ENCODE results near the gene MRPL46. TPM values are rescaled to one million over a fixed set of nuclear protein-coding genes. Genes with fewer than 3 reads are reported as not detected.
"Not testable (repeated sequence)": the region's sequence is repeated elsewhere in the genome, so short reads cannot be mapped to it uniquely, and the experiment has no call there.

The MRPL46 gene
- total RNA-seq, 2 donors from 2014 or later, result 20.4 to 32.0 TPM

- H3K36me3 ChIP-seq, result peaks cover 0 to 6% of the 10 kb centered on the region in 2 donors
- intact Hi-C loops (cut with DNase I), result loop anchor here (5.0 kb wide), 3 partner anchors 136 to 436 kb away; partner anchors contain the start of gene MFGE8
- H3K4me1 ChIP-seq (replicated peaks), result no peaks in the 10 kb centered on the region
- H3K9me3 ChIP-seq, result no peaks in the 10 kb centered on the region
- TF ChIP-seq POLR2AphosphoS5 (IDR thresholded peaks at IDR 0.05), result no peak
- TF ChIP-seq CTCF (IDR thresholded peaks at IDR 0.05), result peak in 3 of 4 experiments; percentile 19 to 52 (median 42)
- no peak for TF ChIP-seq POLR2A (IDR thresholded peaks at IDR 0.05)
- no peak for DNase-seq (ENCODE audit: low spot score)
- WGBS, result 59% methylated on average over 8 of the region's 8 CpGs
- H3K4me3 ChIP-seq, result no peak overlapping the region
- no peak overlapping the region for H3K27ac ChIP-seq
- H3K27me3 ChIP-seq (replicated peaks; ENCODE audit: insufficient read depth), result no peaks in the 10 kb centered on the region
These were observed 9.5 kb upstream of the MRPL46 start for GRCh38 chr15:88476635-88477060.

GRCh38 chr15:88473661-88474293, 6.6 kb upstream of the MRPL46 start:
- 98% methylated on average over 4 of the region's 4 CpGs for WGBS
- H3K4me1 ChIP-seq (replicated peaks); H3K4me3 ChIP-seq; H3K36me3 ChIP-seq; H3K27ac ChIP-seq; H3K27me3 ChIP-seq (replicated peaks; ENCODE audit: insufficient read depth); DNase-seq (ENCODE audit: low spot score); intact Hi-C loops (cut with DNase I); H3K9me3 ChIP-seq: not testable (repeated sequence)

- H3K36me3 ChIP-seq, result peaks cover 0 to 6% of the 10 kb centered on the region in 2 donors
- H3K4me3 ChIP-seq, result no peak overlapping the region
- no peak for DNase-seq (ENCODE audit: low spot score)
- no peaks in the 10 kb centered on the region for H3K9me3 ChIP-seq
- 88% methylated on average over 4 of the region's 4 CpGs for WGBS
- intact Hi-C loops (cut with DNase I), result no loop called here
- no peak overlapping the region for H3K27ac ChIP-seq
- no peak for TF ChIP-seq POLR2AphosphoS5 (IDR thresholded peaks at IDR 0.05)
- TF ChIP-seq POLR2A (IDR thresholded peaks at IDR 0.05), result no peak
- no peak for TF ChIP-seq CTCF (IDR thresholded peaks at IDR 0.05)
- no peaks in the 10 kb centered on the region for H3K4me1 ChIP-seq (replicated peaks)
- H3K27me3 ChIP-seq (replicated peaks; ENCODE audit: insufficient read depth), result no peaks in the 10 kb centered on the region
These were observed 5.0 kb upstream of the MRPL46 start for GRCh38 chr15:88472225-88472624.

- DNase-seq (ENCODE audit: low spot score), result no peak
- TF ChIP-seq CTCF (IDR thresholded peaks at IDR 0.05) (no peak), POLR2A (IDR thresholded peaks at IDR 0.05) (no peak), POLR2AphosphoS5 (IDR thresholded peaks at IDR 0.05) (no peak)
- intact Hi-C loops (cut with DNase I), result no loop called here
- Histone ChIP-seq H3K4me1 (replicated peaks) (no peaks in the 10 kb centered on the region), H3K9me3 (no peaks in the 10 kb centered on the region), H3K4me3 (no peak overlapping the region), H3K27ac (no peak overlapping the region), H3K36me3 (peaks cover 0 to 6% of the 10 kb centered on the region in 2 donors), H3K27me3 (replicated peaks; ENCODE audit: insufficient read depth) (no peaks in the 10 kb centered on the region)
- WGBS, result 89% methylated on average over 6 of the region's 6 CpGs
These were observed 3.6 kb upstream of the MRPL46 start for GRCh38 chr15:88470625-88471372.

GRCh38 chr15:88469321-88469720, 2.1 kb upstream of the MRPL46 start:
- TF ChIP-seq CTCF (IDR thresholded peaks at IDR 0.05) (no peak), POLR2A (IDR thresholded peaks at IDR 0.05) (no peak), POLR2AphosphoS5 (IDR thresholded peaks at IDR 0.05) (no peak)
- intact Hi-C loops (cut with DNase I), result loop anchor here (5.0 kb wide), 1 partner anchor 428 kb away; the partner anchor contains the start of gene HAPLN3
- no peak for DNase-seq (ENCODE audit: low spot score)
- WGBS, result 96% methylated on average over 2 of the region's 2 CpGs
- no peaks in the 10 kb centered on the region for H3K27me3 ChIP-seq (replicated peaks; ENCODE audit: insufficient read depth)
- H3K36me3 ChIP-seq, result peaks cover 0 to 6% of the 10 kb centered on the region in 2 donors
- H3K9me3 ChIP-seq, result no peaks in the 10 kb centered on the region
- H3K4me1 ChIP-seq (replicated peaks), result no peaks in the 10 kb centered on the region
- no peak overlapping the region for H3K27ac ChIP-seq
- H3K4me3 ChIP-seq, result no peak overlapping the region

GRCh38 chr15:88468721-88469120, 1.5 kb upstream of the MRPL46 start:
- H3K4me1 ChIP-seq (replicated peaks); DNase-seq (ENCODE audit: low spot score); H3K4me3 ChIP-seq; H3K27ac ChIP-seq; H3K9me3 ChIP-seq; H3K36me3 ChIP-seq; H3K27me3 ChIP-seq (replicated peaks; ENCODE audit: insufficient read depth): not testable (repeated sequence)
- 87% methylated on average over 10 of the region's 10 CpGs for WGBS
- intact Hi-C loops (cut with DNase I), result loop anchor here (5.0 kb wide), 1 partner anchor 429 kb away; the partner anchor contains the start of gene HAPLN3
